K562 (cell line): ENCODE measurements around the gene ZNF598. TPM values are rescaled to one million over a fixed set of nuclear protein-coding genes. Genes with fewer than 3 reads are reported as not detected.

Experiments
- ARID3A ChIP-seq: IDR thresholded peaks from 2 replicates; pipeline ENCODE4 v1.6.1; 2012; ENCODE audit warnings: low read depth, low read length, improper control_type of control experiment, borderline replicate concordance
- E2F6 ChIP-seq, 2 experiments: IDR thresholded peaks; 2 replicates each; pipeline ENCODE4 v1.6.1; 2011; ENCODE audit warnings: borderline replicate concordance in 1 of 2, control low read depth in 1 of 2, low read depth in 1 of 2, low read length in 1 of 2, mild to moderate bottlenecking in 1 of 2, mixed read lengths in 1 of 2, moderate library complexity in 1 of 2; ENCODE audit not compliant: insufficient read depth in 1 of 2, insufficient read length in 1 of 2, poor library complexity in 1 of 2, severe bottlenecking in 1 of 2; ENCODE audit errors: extremely low read depth in 1 of 2
- FOXA1 ChIP-seq: fragments of 450-650 bp; IDR thresholded peaks from 2 replicates; pipeline ENCODE4 v1.6.1; 2016; ENCODE audit warnings: mild to moderate bottlenecking, borderline replicate concordance
- FOXM1 ChIP-seq, 2 experiments: fragments of 450-650 bp in 1 of 2; sonication (generic) in 1 of 2; formaldehyde crosslinking in 1 of 2; IDR thresholded peaks; 2 replicates each; pipeline versions ENCODE4 v1.6.1 to v1.9.0; 2017 to 2022; ENCODE audit warnings: low read depth in 2 of 2, mild to moderate bottlenecking in 2 of 2, missing genetic modification reagents in 1 of 2, moderate library complexity in 1 of 2
- GABPA ChIP-seq: fragments of 200-800 bp; sonication (Bioruptor generic); conservative IDR thresholded peaks from 2 replicates; pipeline ENCODE4 v1.6.1; 2016; ENCODE audit warnings: low read depth, missing genetic modification characterization, missing compliant biosample characterization
- GATAD2A ChIP-seq: fragments of 450-650 bp; IDR thresholded peaks from 2 replicates; pipeline ENCODE4 v1.6.1; 2017
- NBN ChIP-seq: fragments of 450-650 bp; IDR thresholded peaks from 2 replicates; pipeline ENCODE4 v1.6.1; 2016; ENCODE audit warnings: low read depth, mild to moderate bottlenecking
- NEUROD1 ChIP-seq: fragments of 150-350 bp; IDR thresholded peaks from 2 replicates; pipeline ENCODE4 v1.6.1; 2014; ENCODE audit warnings: borderline replicate concordance, low read length, low read depth; ENCODE audit not compliant: partially characterized antibody
- POLR2G ChIP-seq: fragments of 200-400 bp; formaldehyde crosslinking; IDR thresholded peaks from 2 replicates; pipeline ENCODE4 v1.6.1; 2017; ENCODE audit warnings: low read depth, mild to moderate bottlenecking, antibody characterized with exemption, low read length, moderate library complexity
- PYGO2 ChIP-seq: fragments of 450-650 bp; IDR thresholded peaks from 2 replicates; pipeline ENCODE4 v1.6.1; 2016; ENCODE audit warnings: mild to moderate bottlenecking, missing genetic modification characterization, moderate library complexity, missing compliant biosample characterization
- RCOR1 ChIP-seq, 2 experiments: IDR thresholded peaks; 2 replicates each; pipeline ENCODE4 v1.6.1; 2012; ENCODE audit warnings: low read depth in 2 of 2, low read length in 2 of 2, borderline replicate concordance in 1 of 2, improper control_type of control experiment in 1 of 2
- STAT5A ChIP-seq: IDR thresholded peaks from 2 replicates; pipeline ENCODE4 v1.6.1; 2012; ENCODE audit warnings: low read length, inconsistent platforms, borderline replicate concordance
- TAL1 ChIP-seq: fragments of 450-650 bp; IDR thresholded peaks from 2 replicates; pipeline ENCODE4 v1.6.1; 2016; ENCODE audit warnings: mild to moderate bottlenecking
- USF2 ChIP-seq: sonication (generic); formaldehyde crosslinking; IDR thresholded peaks from 2 replicates; pipeline ENCODE4 v1.5.0; 2020; ENCODE audit warnings: missing genetic modification reagents
- ZKSCAN8 ChIP-seq: fragments of 200-800 bp; sonication (Bioruptor generic); IDR thresholded peaks from 2 replicates; pipeline ENCODE4 v1.6.1; 2016; ENCODE audit warnings: missing genetic modification characterization, missing compliant biosample characterization
- ZNF280A ChIP-seq: fragments of 450-650 bp; IDR thresholded peaks from 2 replicates; pipeline ENCODE4 v1.6.1; 2018; ENCODE audit warnings: mild to moderate bottlenecking, low read depth; ENCODE audit not compliant: partially characterized antibody
- ZNF398 ChIP-seq: fragments of 250-450 bp; sonication (Bioruptor Pico); IDR thresholded peaks from 2 replicates; pipeline ENCODE4 v1.8.0; 2021; ENCODE audit warnings: moderate library complexity, mild to moderate bottlenecking, inconsistent platforms
- ZNF707 ChIP-seq: fragments of 250-450 bp; sonication (Bioruptor Pico); conservative IDR thresholded peaks from 2 replicates; pipeline ENCODE4 v1.8.0; 2022; ENCODE audit warnings: inconsistent platforms, mild to moderate bottlenecking, moderate library complexity
- polyA plus RNA-seq, 8 experiments: library from polyadenylated mRNA; depleted of rRNA in 4 of 8; stranded (reverse) in 5 of 8; unstranded in 3 of 8; fragments of >200 nt; fragmentation: Nextera tagmentation in 2 of 8; fragmentation: Illumina TruSeq in 1 of 8; extraction: Ambion mirVana in 2 of 8; extraction: Trizol in 1 of 8; gene quantifications; 2 replicates each; pipeline versions ENCODE4 v1.2.1 to v1.2.3, GENCODE V29; 2011 to 2014; ENCODE audit warnings: inconsistent platforms in 1 of 8, missing spikeins in 1 of 8
- total RNA-seq, 7 experiments: library from RNA; depleted of rRNA in 6 of 7; stranded (reverse); fragments of >200 nt in 6 of 7; fragmentation: Illumina TruSeq in 2 of 7; extraction: Trizol in 2 of 7; gene quantifications; 2 replicates each; pipeline versions ENCODE4 v1.2.1 to v1.2.3, GENCODE V29; 2011 to 2021; ENCODE audit warnings: low replicate concordance in 1 of 7

Gene ZNF598
- total and polyA plus RNA-seq, 9 of the 15 experiments (the other 6 are each of a cell fraction or from before 2014, with no cell fraction given), result 0.11 to 115 (median 29.6) TPM

GRCh38 chr16:1983544-1984346 is 25.9 kb downstream of the ZNF598 start, which contains the start of gene GFER (continued):
- TF ChIP-seq NEUROD1, result peak; percentile 41
- no peak for TF ChIP-seq ZNF707
- TF ChIP-seq POLR2G, result peak; percentile 93
- TF ChIP-seq GATAD2A, result no peak
- TF ChIP-seq E2F6 (IDR thresholded peaks at IDR 0.05; ENCODE audit: borderline replicate concordance in 1 of 2, extremely low read depth in 1 of 2, insufficient read depth in 1 of 2, insufficient read length in 1 of 2, low read depth in 1 of 2, low read length in 1 of 2, poor library complexity in 1 of 2, severe bottlenecking in 1 of 2), result peak; percentile 58 to 65
- TF ChIP-seq ARID3A, result peak; percentile 23; the same call in 1 of the 2 replicates
- TF ChIP-seq RCOR1 (IDR thresholded peaks at IDR 0.05; ENCODE audit: borderline replicate concordance in 1 of 2, low read depth in 2 of 2, low read length in 2 of 2), result peak in 1 of 2 experiments; percentile 3; a peak in 2 of 4 replicates
- TF ChIP-seq ZNF398 (CRISPR knock-in tag), result no peak
- TF ChIP-seq USF2 (CRISPR knock-in tag), result no peak
- no peak for TF ChIP-seq ZKSCAN8 (CRISPR knock-in tag)
- TF ChIP-seq ZNF280A, result no peak
- TF ChIP-seq FOXM1 (IDR thresholded peaks at IDR 0.05; ENCODE audit: low read depth), result no peak
- peak; percentile 89 for TF ChIP-seq FOXM1 (CRISPR knock-in tag; IDR thresholded peaks at IDR 0.05; ENCODE audit: low read depth)
- no peak; the same call in 1 of the 2 replicates for TF ChIP-seq STAT5A
- peak; percentile 66 for TF ChIP-seq GABPA (tag)
- no peak for TF ChIP-seq PYGO2
- TF ChIP-seq NBN, result no peak
- no peak for TF ChIP-seq TAL1
- TF ChIP-seq FOXA1, result no peak
